CD4-positive, alpha-beta memory T cell (primary cell): Measurements from ENCODE around the gene MAP3K21. TPM values are rescaled to one million over a fixed set of nuclear protein-coding genes. Genes with fewer than 3 reads are reported as not detected.

Source experiments
- CTCF ChIA-PET: fragments of 350-600 bp; sonication (Branson Sonifier 250); formaldehyde crosslinking; loops from one replicate; lab custom pipeline; 2021; ENCODE audit warnings: inconsistent platforms; ENCODE audit not compliant: partially characterized antibody; lab: Charles Lee
- POLR2A ChIA-PET: fragments of 350-600 bp; sonication (Branson Sonifier 250); formaldehyde crosslinking; loops from one replicate; lab custom pipeline; 2021; ENCODE audit not compliant: partially characterized antibody; lab: Charles Lee
- DNase-seq, 5 donors: peaks; one replicate each; pipeline versions ENCODE4 v3.0.0 to v3.0.0-alpha.2; 2020 to 2022; ENCODE audit warnings: mixed read lengths in 1 of 5
- H3K27ac ChIP-seq: one replicate; pipeline ENCODE4 v1.7.0; 2013; ENCODE audit warnings: low read depth, low read length
- H3K27me3 ChIP-seq: 2 replicates; pipeline ENCODE4 v1.7.0; 2013; ENCODE audit warnings: mild to moderate bottlenecking, low read length, moderate library complexity; ENCODE audit not compliant: insufficient read depth
- H3K36me3 ChIP-seq: 2 replicates; pipeline ENCODE4 v1.7.0; 2013; ENCODE audit warnings: mild to moderate bottlenecking, low read length, moderate library complexity; ENCODE audit not compliant: insufficient read depth
- H3K4me1 ChIP-seq: 2 replicates; pipeline ENCODE4 v1.7.0; 2013; ENCODE audit warnings: mild to moderate bottlenecking, low read length, moderate library complexity; ENCODE audit not compliant: insufficient read depth
- H3K4me3 ChIP-seq, 2 donors: one replicate each; pipeline ENCODE4 v1.7.0; 2013; ENCODE audit warnings: low read length in 2 of 2, mild to moderate bottlenecking in 1 of 2
- H3K9me3 ChIP-seq, 2 donors: one replicate each; pipeline ENCODE4 v1.7.0; 2013; ENCODE audit warnings: low read length in 2 of 2, control low read depth in 1 of 2; ENCODE audit not compliant: control insufficient read depth in 1 of 2
- H3K27ac Mint-ChIP-seq, 7 donors: one replicate each; pipeline ENCODE4 v1.8.0; 2020 to 2021; ENCODE audit warnings: mixed read lengths in 7 of 7, mild to moderate bottlenecking in 6 of 7, inconsistent platforms in 3 of 7, moderate library complexity in 3 of 7
- H3K27me3 Mint-ChIP-seq, 2 donors: one replicate each; pipeline ENCODE4 v1.8.0; 2020 to 2021; ENCODE audit warnings: mixed read lengths in 2 of 2
- H3K36me3 Mint-ChIP-seq, 2 donors: one replicate each; pipeline ENCODE4 v1.8.0; 2020 to 2021; ENCODE audit warnings: mixed read lengths in 2 of 2, inconsistent platforms in 1 of 2, mild to moderate bottlenecking in 1 of 2
- H3K4me1 Mint-ChIP-seq, 4 donors: one replicate each; pipeline ENCODE4 v1.8.0; 2020 to 2021; ENCODE audit warnings: mixed read lengths in 4 of 4, mild to moderate bottlenecking in 1 of 4
- H3K4me3 Mint-ChIP-seq, 8 donors: one replicate each; pipeline ENCODE4 v1.8.0; 2020 to 2021; ENCODE audit warnings: mixed read lengths in 8 of 8, mild to moderate bottlenecking in 7 of 8, moderate library complexity in 6 of 8, inconsistent platforms in 3 of 8
- H3K9me3 Mint-ChIP-seq, 8 donors: one replicate each; pipeline ENCODE4 v1.8.0; 2020 to 2021; ENCODE audit warnings: mixed read lengths in 8 of 8, mild to moderate bottlenecking in 5 of 8, inconsistent platforms in 3 of 8, moderate library complexity in 1 of 8
- intact Hi-C: fragments of 100-400 bp; cut with micrococcal nuclease; formaldehyde crosslinking; loops from one replicate; pipeline ENCODE4 v1.15.1; 2023
- polyA plus RNA-seq, 2 donors: library from polyadenylated mRNA; unstranded; fragments of 300-500 nt; fragmentation: Illumina TruSeq; gene quantifications; one replicate each; pipeline ENCODE4 v1.2.3, GENCODE V29; 2021
- total RNA-seq, 2 experiments: library from RNA; stranded (reverse); gene quantifications; one replicate each; pipeline ENCODE4 v1.2.3, GENCODE V29; 2021

Gene MAP3K21
- total and polyA plus RNA-seq, 4 experiments from 2014 or later = 0.69 to 3.0 (median 2.8) TPM; not detected in 1

GRCh38 chr1:233300326-233300725 is 27.2 kb upstream of the MAP3K21 start:
- DNase-seq = no peak
- POLR2A ChIA-PET = no interaction called here
- Mint-ChIP-seq H3K27me3 (peaks cover 2 to 4% of the 10 kb centered on the region in 2 donors), H3K36me3 (peaks cover 0 to 4% of the 10 kb centered on the region in 2 donors), H3K9me3 (peaks cover 0 to 4% (median 0%) of the 10 kb centered on the region in 8 donors), H3K27ac (no peak overlapping the region), H3K4me1 (peaks cover 4 to 6% (median 5%) of the 10 kb centered on the region in 4 donors), H3K4me3 (no peak overlapping the region)
- CTCF ChIA-PET = interaction anchor here (1.4 to 1.8 kb wide), 2 partner anchors 10 to 766 kb away, joined by 4 read pairs; no protein-coding TSS in a partner anchor
- Histone ChIP-seq H3K9me3 (no peaks in the 10 kb centered on the region), H3K4me1 (peaks cover 6% of the 10 kb centered on the region), H3K4me3 (no peak overlapping the region), H3K27ac (no peak overlapping the region), H3K36me3 (no peaks in the 10 kb centered on the region), H3K27me3 (no peaks in the 10 kb centered on the region)
- intact Hi-C loops = loop anchor here (10.0 kb wide), 2 partner anchors 94 to 684 kb away; no protein-coding TSS in a partner anchor

GRCh38 chr1:233304489-233305102 is 22.9 kb upstream of the MAP3K21 start:
- Mint-ChIP-seq H3K27me3 (peaks cover 4 to 8% of the 10 kb centered on the region in 2 donors), H3K4me3 (no peak overlapping the region), H3K27ac (no peak overlapping the region), H3K4me1 (no peaks in the 10 kb centered on the region), H3K9me3 (peaks cover 0 to 4% (median 0%) of the 10 kb centered on the region in 8 donors), H3K36me3 (no peaks in the 10 kb centered on the region)
- Histone ChIP-seq H3K27ac (no peak overlapping the region), H3K4me1 (no peaks in the 10 kb centered on the region), H3K27me3 (no peaks in the 10 kb centered on the region), H3K9me3 (no peaks in the 10 kb centered on the region), H3K36me3 (no peaks in the 10 kb centered on the region), H3K4me3 (no peak overlapping the region)
- DNase-seq = peak in 4 of 5 donors; percentile 25 to 36 (median 32)
- intact Hi-C loops = loop anchor here (1.0 to 10.0 kb wide), 3 partner anchors 60 to 680 kb away; no protein-coding TSS in a partner anchor
- CTCF ChIA-PET = interaction anchor here (0.6 to 2.8 kb wide), 19 partner anchors 8 to 1006 kb away, joined by 3 to 29 read pairs (median 4); no protein-coding TSS in a partner anchor
- POLR2A ChIA-PET = no interaction called here

DNA sequence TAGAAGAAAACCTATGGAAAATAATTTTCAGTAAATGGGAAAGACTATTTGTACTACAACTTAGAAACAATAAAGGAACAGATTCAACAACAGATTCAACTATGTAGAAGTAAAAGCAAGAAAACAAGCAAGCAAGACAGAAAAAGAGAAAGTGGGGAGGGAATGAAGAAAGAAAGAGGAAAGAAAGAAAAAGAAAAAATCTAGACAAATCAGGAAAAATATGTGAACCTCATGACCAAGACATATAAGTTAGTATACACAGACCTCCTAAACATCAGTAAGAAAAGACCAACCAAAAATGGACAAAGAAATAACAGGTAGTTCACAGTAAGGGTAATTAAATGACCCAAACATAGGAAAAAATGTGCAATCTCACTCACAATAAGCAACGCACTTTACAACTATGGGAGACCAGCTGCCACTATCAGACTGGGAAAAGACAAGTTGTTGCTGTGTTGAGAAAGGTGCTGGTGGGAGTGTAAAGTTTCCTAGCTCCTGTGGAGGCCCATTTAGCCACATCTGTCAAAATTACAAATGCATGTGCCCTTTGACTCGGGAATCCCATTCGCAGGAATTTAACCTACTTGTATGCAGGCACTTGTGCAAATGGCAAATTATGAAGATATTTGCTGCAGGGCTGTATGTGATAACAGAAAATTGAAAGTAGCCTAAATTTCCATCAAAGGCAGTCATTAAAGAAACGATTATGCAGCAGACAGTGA is 13.9 kb upstream of the MAP3K21 start:
- intact Hi-C loops = no loop called here
- CTCF ChIA-PET = no interaction called here
- Histone ChIP-seq H3K4me3 (no peak overlapping the region), H3K27ac (no peak overlapping the region), H3K4me1 (no peaks in the 10 kb centered on the region), H3K27me3 (no peaks in the 10 kb centered on the region), H3K36me3 (no peaks in the 10 kb centered on the region), H3K9me3 (no peaks in the 10 kb centered on the region)
- Mint-ChIP-seq H3K4me3 (no peak overlapping the region), H3K27ac (no peak overlapping the region), H3K9me3 (no peaks in the 10 kb centered on the region), H3K27me3 (peaks cover 0 to 1% of the 10 kb centered on the region in 2 donors), H3K36me3 (no peaks in the 10 kb centered on the region), H3K4me1 (no peaks in the 10 kb centered on the region)
- no peak for DNase-seq
- POLR2A ChIA-PET = no interaction called here

DNA sequence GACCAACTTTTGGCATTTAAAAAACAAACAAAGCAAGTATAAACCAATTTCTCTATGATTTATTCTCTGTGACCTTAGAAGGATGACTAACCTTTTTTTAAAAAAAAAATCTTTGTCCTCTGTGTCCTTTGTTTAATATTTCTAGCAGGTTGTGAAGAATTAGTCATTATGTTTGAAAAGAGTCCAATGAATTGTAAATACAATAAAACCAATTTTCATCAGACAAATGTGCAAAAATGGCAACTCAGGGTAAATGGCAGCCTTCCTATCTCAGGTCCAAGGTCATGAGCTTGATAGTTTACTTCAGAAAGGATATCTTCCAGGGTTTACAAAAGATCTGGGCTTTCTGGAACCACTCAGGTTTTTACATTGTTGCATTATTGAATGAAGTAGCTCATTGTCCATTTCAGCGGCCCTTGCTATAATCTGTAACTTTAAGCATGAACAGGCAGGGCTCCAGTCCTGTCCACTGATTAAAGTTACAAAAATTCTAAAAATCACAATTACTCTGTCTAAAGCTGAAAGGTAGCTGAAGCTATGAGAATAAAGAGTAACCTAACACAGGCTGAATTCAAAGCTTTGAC is 11.7 kb upstream of the MAP3K21 start:
- no peaks in the 10 kb centered on the region for H3K36me3 Mint-ChIP-seq
- Histone ChIP-seq H3K9me3 (no peaks in the 10 kb centered on the region), H3K27ac (no peak overlapping the region), H3K36me3 (no peaks in the 10 kb centered on the region), H3K27me3 (no peaks in the 10 kb centered on the region), H3K4me1 (no peaks in the 10 kb centered on the region), H3K4me3 (no peak overlapping the region)
- CTCF ChIA-PET = interaction anchor here (0.7 to 2.2 kb wide), 3 partner anchors 11 to 267 kb away, joined by 3 to 8 read pairs (median 3); no protein-coding TSS in a partner anchor
- peaks cover 0 to 6% of the 10 kb centered on the region in 2 donors for H3K27me3 Mint-ChIP-seq
- intact Hi-C loops = no loop called here
- no peak overlapping the region for H3K4me3 Mint-ChIP-seq
- POLR2A ChIA-PET = interaction anchor here (1.2 kb wide), 1 partner anchor 12 kb away, joined by 3 read pairs; the partner anchor contains the start of gene MAP3K21
- no peak overlapping the region for H3K27ac Mint-ChIP-seq
- H3K4me1 Mint-ChIP-seq = no peaks in the 10 kb centered on the region
- no peak for DNase-seq
- H3K9me3 Mint-ChIP-seq = no peaks in the 10 kb centered on the region

DNA sequence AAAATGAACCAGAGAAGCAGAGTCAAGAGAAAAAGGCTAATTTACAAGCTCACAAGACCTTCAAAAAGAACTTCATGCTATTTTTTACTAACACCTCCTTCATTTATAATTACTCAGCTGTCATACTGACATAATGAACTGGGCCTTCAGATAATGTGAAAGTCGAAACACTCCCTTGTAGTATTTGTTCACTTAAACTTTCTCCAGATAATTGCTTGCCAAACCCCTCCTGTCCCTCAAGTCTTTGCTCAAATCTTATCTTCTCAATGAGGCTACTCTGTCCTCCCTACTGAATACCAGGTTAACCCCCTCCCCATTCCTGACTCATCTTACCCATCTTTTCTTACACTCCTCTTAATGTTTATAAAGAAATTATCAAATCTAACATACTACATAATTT is 11.1 kb upstream of the MAP3K21 start:
- H3K27ac Mint-ChIP-seq = peak overlapping the region in 2 of 7 donors; percentile 18 to 48
- ChIA-PET CTCF (interaction anchor here (1.1 to 2.2 kb wide), 2 partner anchors 12 to 46 kb away, joined by 3 to 8 read pairs; no protein-coding TSS in a partner anchor), POLR2A (no interaction called here)
- no peaks in the 10 kb centered on the region for H3K27me3 ChIP-seq
- DNase-seq = no peak
- H3K4me1 Mint-ChIP-seq = no peaks in the 10 kb centered on the region
- peaks cover 0 to 6% of the 10 kb centered on the region in 2 donors for H3K27me3 Mint-ChIP-seq
- no peak overlapping the region for H3K4me3 ChIP-seq
- no peaks in the 10 kb centered on the region for H3K9me3 ChIP-seq
- H3K27ac ChIP-seq = no peak overlapping the region
- H3K36me3 Mint-ChIP-seq = no peaks in the 10 kb centered on the region
- no peak overlapping the region for H3K4me3 Mint-ChIP-seq
- H3K36me3 ChIP-seq = no peaks in the 10 kb centered on the region
- no peaks in the 10 kb centered on the region for H3K9me3 Mint-ChIP-seq
- intact Hi-C loops = no loop called here
- no peaks in the 10 kb centered on the region for H3K4me1 ChIP-seq

DNA sequence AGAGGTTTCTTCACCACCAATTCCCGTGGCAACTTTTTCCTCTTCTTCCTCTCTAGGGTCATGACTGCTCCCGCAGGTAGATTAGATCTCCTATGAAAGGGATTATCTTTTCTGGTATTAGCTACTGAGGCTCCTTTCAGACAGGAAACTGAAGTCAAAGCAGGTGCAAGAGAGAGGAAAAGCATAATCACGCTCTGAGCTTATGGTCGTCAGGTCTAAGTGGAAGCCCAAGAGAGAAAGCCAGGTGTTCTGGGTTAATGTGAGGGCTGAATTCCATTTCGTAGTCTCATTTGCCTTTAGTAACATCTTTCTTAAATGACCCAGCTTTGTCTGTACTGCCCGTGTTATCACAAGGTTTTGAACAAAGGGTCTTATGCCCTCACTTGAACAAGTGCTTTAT is 8.3 kb upstream of the MAP3K21 start:
- no peaks in the 10 kb centered on the region for H3K36me3 ChIP-seq
- CTCF ChIA-PET = interaction anchor here (1.3 kb wide), 1 partner anchor 747 kb away, joined by 3 read pairs; no protein-coding TSS in a partner anchor
- Mint-ChIP-seq H3K27ac (peak overlapping the region in 1 of 7 donors; percentile 50), H3K4me1 (no peaks in the 10 kb centered on the region), H3K9me3 (no peaks in the 10 kb centered on the region), H3K27me3 (peaks cover 2 to 8% of the 10 kb centered on the region in 2 donors), H3K36me3 (no peaks in the 10 kb centered on the region), H3K4me3 (no peak overlapping the region)
- intact Hi-C loops = no loop called here
- H3K4me3 ChIP-seq = no peak overlapping the region
- no peak for DNase-seq
- no peak overlapping the region for H3K27ac ChIP-seq
- H3K4me1 ChIP-seq = no peaks in the 10 kb centered on the region
- no peaks in the 10 kb centered on the region for H3K27me3 ChIP-seq
- POLR2A ChIA-PET = no interaction called here
- H3K9me3 ChIP-seq = no peaks in the 10 kb centered on the region

- no peak overlapping the region for H3K4me3 Mint-ChIP-seq
- peaks cover 2 to 8% of the 10 kb centered on the region in 2 donors for H3K27me3 Mint-ChIP-seq
- H3K4me1 ChIP-seq = no peaks in the 10 kb centered on the region
- POLR2A ChIA-PET = no interaction called here
- no peak for DNase-seq
- intact Hi-C loops = no loop called here
- H3K4me3 ChIP-seq = no peak overlapping the region
- no peaks in the 10 kb centered on the region for H3K9me3 ChIP-seq
- H3K27ac ChIP-seq = no peak overlapping the region
- no peak overlapping the region for H3K27ac Mint-ChIP-seq
- CTCF ChIA-PET = interaction anchor here (0.7 to 1.3 kb wide), 2 partner anchors 10 to 746 kb away, joined by 3 read pairs; no protein-coding TSS in a partner anchor
- H3K36me3 Mint-ChIP-seq = no peaks in the 10 kb centered on the region
- no peaks in the 10 kb centered on the region for H3K4me1 Mint-ChIP-seq
- no peaks in the 10 kb centered on the region for H3K9me3 Mint-ChIP-seq
- no peaks in the 10 kb centered on the region for H3K27me3 ChIP-seq
- H3K36me3 ChIP-seq = no peaks in the 10 kb centered on the region
These were observed 7.5 kb upstream of the MAP3K21 start for GRCh38 chr1:233320023-233320422.
